Body of pancreas (tissue), 4 donors: ENCODE results near the gene PREP.

Experiments used
- CTCF ChIP-seq, 7 experiments: fragments of 450-650 bp in 4 of 7; fragments of 200-600 bp in 3 of 7; sonication (generic) in 3 of 7; IDR thresholded peaks; one replicate each; pipeline ENCODE4 v1.5.1; 2016 to 2019; ENCODE audit warnings: antibody characterized with exemption in 7 of 7
- POLR2A ChIP-seq, 3 donors: fragments of 450-650 bp; IDR thresholded peaks; one replicate each; pipeline ENCODE4 v1.6.1; 2016; ENCODE audit warnings: antibody characterized with exemption in 3 of 3, mild to moderate bottlenecking in 2 of 3

GRCh38 chr6:105382496-105382895 is 20.4 kb downstream of the PREP start:
- TF ChIP-seq CTCF (IDR thresholded peaks at IDR 0.05) (no peak), POLR2A (IDR thresholded peaks at IDR 0.05) (no peak)
